Activated CD4-positive, CD25-positive, alpha-beta regulatory T cell treated with anti-CD3 and anti-CD28 coated beads, Interleukin-2, amount 50 U/mL, for 24 hours (primary cell): ENCODE results near the gene DNAI7.

Experiments
- ATAC-seq, 2 donors: fragments of 150-1000 bp; cut with Tn5 transposase; one replicate each; pipeline ENCODE4 v1.10.0; 2021; ENCODE audit warnings: mild to moderate bottlenecking in 1 of 2, moderate library complexity in 1 of 2

DNAI7 gene

DNA sequence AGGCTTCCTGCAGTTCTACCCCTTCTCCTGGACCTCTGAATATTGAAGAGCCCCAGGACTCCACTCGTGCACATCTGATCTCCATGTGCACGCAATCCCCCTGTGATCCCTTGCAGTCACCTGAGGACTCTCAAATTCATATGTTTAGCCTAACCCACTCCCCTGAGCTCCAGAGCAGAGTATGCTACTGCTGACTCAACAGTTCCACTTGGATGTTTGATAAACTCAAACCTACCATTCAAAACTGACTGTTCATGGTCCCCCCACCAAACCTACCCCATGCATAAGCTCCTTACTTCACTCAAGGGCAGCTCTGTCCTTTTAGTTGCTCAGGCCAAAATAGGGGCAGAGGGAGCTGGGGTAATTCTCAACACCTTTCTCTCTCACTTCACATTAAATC lies 96.0 kb downstream of the DNAI7 start:
- no peak for ATAC-seq

DNA sequence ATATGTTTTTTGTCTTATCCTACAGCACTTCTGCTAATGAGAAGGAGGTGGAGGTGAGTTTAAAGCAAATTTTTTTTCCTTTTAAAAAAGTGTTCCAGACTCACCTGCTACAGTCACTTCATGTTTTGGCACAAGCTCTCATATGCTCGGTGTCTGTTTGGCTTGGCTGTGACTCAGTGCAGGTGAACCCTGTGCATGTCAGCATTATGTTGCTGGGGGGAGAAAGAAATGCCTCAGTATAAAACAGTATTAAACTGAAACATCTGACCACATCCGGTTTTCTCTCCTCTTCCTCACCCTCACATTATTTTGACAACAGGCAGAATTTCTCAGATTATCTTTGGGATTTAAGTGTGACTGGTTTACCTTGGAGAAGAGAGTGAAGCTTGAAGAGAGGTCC lies 105.2 kb downstream of the DNAI7 start:
- ATAC-seq: peak; percentile 44 to 71

DNA sequence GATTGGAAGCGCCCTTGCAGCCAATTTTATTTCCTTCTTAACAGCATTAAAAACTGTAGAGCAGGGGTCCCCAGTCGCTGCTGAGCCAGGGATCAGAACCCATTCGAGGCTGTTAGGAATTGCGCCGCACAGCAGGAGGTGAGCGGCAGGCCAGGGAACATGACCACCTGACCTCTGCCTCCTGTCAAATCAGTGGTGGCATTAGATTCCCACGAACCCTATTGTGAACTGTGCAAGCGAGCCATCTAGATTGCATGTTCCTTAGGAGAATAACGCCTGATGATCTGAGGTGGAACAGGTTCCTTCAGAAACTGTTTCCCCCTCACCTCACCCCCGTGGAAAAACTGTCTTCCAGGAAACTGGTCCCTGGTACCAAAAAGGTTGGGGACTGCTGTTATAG lies 107.4 kb downstream of the DNAI7 start:
- ATAC-seq: no peak

GRCh38 chr12:25084816-25085215 lies 110.1 kb downstream of the DNAI7 start:
- ATAC-seq: no peak

DNA sequence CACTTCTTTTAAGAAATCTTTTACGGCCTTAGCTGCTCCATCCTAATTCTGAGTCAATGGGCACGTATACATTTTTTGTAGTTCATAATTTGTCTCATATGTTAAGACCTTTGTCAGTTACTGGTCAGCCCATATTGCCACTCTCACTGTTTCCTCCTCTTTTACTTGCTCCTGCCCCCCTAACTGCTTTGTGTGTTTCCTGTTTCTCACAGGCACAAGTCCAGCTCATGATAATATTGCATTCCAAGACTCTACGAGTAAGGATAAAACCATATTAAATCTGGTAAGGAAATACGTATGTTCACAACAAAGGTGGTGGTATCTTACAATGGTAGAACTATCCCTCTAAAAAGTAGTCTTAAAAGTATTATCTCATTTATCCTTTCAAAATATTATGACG lies 111.7 kb downstream of the DNAI7 start:
- ATAC-seq: no peak

GRCh38 chr12:25082628-25083027 lies 112.3 kb downstream of the DNAI7 start:
- no peak for ATAC-seq

DNA sequence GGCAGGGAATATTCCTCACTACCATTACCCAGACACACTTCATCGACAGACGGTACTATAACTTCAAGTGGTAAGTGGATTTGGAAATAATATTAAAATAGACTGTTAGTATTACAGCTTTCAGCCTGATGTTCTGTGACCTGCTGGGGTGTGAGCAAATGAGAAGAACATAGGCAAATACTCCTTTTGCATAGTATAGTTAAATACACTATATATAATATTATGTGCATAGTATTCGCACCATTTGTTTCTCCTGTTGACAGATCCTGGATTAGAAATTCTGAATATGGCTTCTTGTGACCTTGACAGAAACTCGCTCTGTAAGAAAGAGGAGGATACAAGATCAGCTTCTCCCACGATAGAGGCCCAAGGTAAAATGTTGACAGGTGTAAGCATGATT lies 115.6 kb downstream of the DNAI7 start:
- no peak for ATAC-seq

DNA sequence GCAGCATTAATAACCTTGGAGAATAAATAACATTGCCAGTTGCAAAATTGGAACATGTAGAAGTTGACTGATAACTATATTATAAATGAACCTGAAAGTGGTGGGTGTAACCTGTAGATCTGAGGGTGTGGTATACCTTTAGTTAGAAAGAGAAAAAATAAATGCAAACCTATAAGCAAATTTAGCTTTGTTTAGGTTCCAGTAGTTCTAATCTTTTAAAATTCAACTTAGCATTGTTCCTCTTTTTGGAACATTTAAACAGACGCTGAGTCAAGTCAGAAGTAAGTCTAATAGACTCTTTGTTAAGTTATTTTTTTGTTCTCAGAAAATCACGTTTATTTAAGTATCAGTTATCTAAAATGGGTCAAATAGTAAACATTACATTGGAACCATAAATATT lies 120.0 kb downstream of the DNAI7 start:
- ATAC-seq: no peak

DNA sequence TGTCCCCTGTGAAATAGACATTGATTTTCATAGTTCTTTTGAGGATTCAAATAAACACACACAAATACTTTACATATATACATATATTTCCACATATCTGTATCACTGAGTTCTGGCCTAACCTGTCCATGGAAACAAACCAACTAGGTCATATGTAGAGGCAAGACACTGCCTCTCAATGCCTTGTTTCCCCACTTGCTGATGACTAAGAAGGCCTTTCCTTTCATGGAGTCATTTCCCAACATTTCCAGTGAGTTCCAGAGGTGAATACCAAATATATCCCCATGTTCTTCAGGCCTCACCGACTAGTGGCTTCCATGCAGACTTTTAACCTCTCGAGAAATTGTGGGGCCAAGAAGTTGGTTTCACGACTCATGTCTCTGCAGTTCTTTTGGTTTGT lies 120.8 kb downstream of the DNAI7 start:
- no peak for ATAC-seq

- no peak for ATAC-seq
Observed at GRCh38 chr12:25072906-25073650, 121.9 kb downstream of the DNAI7 start.

DNA sequence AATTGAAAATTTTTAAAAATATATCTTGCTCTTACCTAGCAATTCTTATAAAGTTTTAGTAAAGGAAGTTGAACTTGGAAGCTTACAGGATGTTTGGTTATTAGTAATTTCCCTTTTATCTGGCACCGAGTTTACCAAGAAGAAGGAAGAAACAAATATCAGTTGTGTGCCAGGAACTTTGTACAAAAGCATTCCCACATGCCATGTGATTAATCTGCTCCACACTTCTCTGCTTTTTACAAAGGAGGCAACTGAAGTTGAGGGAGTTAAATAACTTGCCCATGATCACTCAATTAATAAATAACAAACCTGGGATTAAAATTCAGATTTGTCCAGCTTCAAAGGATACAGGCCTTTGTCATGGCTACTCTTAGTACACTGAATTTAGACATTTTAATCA lies 123.6 kb downstream of the DNAI7 start:
- no peak for ATAC-seq

- ATAC-seq: no peak
Observed at GRCh38 chr12:25069224-25069623, 125.7 kb downstream of the DNAI7 start.

- ATAC-seq: no peak
Observed at GRCh38 chr12:25065035-25065434, 129.9 kb downstream of the DNAI7 start.

- no peak for ATAC-seq
Observed at GRCh38 chr12:25063873-25064628, 130.9 kb downstream of the DNAI7 start.

DNA sequence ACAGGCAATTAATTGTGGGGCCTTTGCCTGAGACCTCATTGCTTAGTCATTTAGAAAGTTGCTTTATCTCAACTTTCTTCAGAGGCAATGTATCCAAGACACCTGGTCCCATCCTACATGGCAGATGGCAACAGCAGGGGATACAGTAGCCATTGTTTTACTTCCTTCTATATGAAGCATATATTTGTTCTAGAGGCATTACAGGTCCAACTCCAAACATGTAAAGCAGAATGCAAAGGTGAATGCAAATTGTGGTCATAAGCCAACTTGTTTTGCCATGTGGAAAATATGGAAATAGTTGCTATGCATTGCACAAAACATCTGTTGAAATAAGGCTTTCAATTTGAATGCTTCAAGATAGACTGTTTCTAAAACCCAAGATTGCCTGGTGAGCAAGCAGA lies 136.3 kb downstream of the DNAI7 start:
- ATAC-seq: no peak
